GM18502 (cell line): Measurements from ENCODE around the gene RHOBTB1.

Experiments
- ATAC-seq: cut with Tn5 transposase; IDR thresholded peaks from one replicate; pipeline ENCODE4 v1.9.1; 2021; ENCODE audit warnings: mild to moderate bottlenecking; ENCODE audit not compliant: unreplicated experiment, poor library complexity

Gene RHOBTB1

GRCh38 chr10:60943316-60944057 is 498 bp downstream of the RHOBTB1 start:
- peak; percentile 38 for ATAC-seq

DNA sequence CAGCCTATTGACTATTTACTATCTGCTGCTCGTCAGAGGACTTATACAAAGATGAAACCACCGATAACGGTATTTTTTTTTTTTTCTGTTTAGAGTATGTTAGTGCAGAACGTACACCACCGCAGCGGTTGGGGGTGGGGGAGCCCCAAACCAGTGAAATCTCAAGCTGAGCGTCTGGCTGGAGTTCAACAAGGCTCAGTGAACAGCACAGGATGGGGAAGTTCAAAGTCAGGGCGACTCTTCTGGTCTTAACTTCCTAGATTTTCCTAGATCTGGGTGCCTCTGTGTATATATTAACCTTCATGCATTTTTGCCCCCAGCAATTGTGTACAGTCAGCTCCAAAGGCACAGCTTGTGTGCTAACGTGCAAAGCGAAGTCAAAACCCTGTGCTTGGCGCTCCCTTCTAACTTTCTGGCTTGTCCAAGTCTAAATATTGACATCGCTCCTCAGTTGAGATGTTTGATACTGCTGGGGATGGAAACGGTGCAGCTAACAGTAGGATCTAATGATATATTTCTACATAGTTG is 1.1 kb downstream of the RHOBTB1 start:
- ATAC-seq = peak; percentile 62

- no peak for ATAC-seq
These were observed 1.7 kb downstream of the RHOBTB1 start for GRCh38 chr10:60942134-60942787.

- ATAC-seq = no peak
These were observed 3.5 kb downstream of the RHOBTB1 start for GRCh38 chr10:60940446-60940845.

GRCh38 chr10:60937784-60938654 is 6.0 kb downstream of the RHOBTB1 start:
- ATAC-seq = no peak

GRCh38 chr10:60937022-60937421 is 7.0 kb downstream of the RHOBTB1 start:
- ATAC-seq = no peak

DNA sequence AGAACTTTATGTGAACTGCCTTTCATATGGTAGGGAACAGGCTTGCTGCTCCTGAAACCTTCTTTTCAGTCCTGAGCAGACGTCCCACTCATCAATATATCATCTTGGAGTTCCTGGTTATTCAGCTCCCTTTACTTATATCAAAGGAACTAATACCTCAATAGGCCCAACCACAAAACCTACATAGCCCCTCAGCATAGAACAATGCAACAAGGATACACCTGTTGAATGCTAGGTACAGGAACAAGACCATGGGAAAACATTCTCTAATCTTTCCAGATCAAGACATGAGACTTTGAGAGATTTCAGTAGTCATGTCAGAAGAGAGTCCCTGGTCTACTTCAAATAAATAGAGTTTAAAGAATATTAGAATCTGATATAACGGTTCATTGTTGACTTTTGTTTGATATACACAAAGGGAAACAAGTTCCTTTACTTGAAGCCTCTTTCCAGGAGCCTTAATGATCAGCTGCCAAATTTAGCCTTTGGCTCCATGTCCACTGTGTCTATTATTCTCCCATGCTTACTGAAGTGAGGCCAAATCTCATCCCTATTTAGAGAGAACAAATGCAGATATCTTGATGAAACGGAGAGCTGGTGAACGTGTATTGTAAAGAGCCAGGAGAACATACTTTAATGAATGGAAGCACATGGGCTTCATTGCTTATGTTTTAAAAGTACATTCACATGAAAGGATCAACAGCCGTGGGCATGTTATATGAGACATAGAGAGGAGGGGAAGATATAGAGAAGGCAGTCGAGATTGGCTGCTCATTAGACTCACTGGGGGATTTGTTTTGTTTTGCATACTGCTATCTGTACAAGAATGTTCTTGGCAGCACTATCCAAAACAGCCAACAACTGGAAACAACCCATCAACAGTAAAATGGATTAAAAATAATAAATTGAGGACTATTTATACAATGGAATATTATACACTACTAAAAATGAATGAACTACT is 9.5 kb downstream of the RHOBTB1 start:
- ATAC-seq = no peak

- no peak for ATAC-seq
These were observed 11.2 kb downstream of the RHOBTB1 start for GRCh38 chr10:60932756-60933155.

- ATAC-seq = no peak
These were observed 13.7 kb downstream of the RHOBTB1 start for GRCh38 chr10:60930237-60930636.

- ATAC-seq = no peak
These were observed 22.4 kb downstream of the RHOBTB1 start for GRCh38 chr10:60921633-60922032.

DNA sequence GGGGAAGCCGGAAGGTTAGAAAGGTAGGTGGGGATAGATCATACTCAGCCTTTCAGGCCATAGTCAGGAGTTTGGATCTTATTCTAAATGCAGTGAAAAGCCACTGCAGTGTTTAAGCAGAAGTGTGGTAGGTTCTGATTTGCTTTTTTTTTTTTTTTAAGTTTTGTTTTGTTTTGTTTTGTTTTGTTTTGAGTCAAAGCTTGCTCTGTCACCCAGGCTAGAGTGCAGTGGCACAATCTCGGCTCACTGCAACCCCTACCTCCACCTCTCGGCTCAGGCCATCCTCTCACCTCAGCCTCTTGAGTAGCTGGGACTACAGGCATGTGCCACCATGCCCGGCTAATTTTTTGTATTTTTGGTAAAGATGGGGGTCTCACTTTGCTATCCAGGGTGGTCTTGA is 23.5 kb downstream of the RHOBTB1 start:
- no peak for ATAC-seq

GRCh38 chr10:60919551-60919950 is 24.4 kb downstream of the RHOBTB1 start:
- ATAC-seq = no peak

- no peak for ATAC-seq
These were observed 26.4 kb downstream of the RHOBTB1 start for GRCh38 chr10:60917331-60918280.

GRCh38 chr10:60916025-60916424 is 28.0 kb downstream of the RHOBTB1 start:
- ATAC-seq = no peak

DNA sequence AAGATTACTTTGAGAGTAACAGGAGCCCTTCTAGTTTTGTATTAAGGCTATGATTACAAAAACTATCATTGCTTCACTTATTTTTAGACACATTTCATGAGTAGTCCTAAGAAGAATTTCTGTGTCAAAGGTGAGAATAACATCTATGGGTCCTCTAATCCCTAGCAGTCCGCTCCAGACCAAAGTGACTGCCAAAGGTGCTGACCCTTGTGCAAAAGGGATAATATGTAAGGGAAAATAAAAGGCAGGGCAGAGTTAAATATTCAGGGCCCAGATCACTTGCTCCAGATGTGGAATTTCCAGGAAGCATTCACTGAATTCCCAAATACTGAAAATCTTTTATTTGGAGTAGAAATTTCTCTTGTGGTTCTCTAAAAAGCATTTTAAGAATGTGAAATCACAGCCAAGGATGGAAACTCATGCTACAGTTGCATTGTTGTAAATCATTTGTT is 29.3 kb downstream of the RHOBTB1 start:
- ATAC-seq = no peak

DNA sequence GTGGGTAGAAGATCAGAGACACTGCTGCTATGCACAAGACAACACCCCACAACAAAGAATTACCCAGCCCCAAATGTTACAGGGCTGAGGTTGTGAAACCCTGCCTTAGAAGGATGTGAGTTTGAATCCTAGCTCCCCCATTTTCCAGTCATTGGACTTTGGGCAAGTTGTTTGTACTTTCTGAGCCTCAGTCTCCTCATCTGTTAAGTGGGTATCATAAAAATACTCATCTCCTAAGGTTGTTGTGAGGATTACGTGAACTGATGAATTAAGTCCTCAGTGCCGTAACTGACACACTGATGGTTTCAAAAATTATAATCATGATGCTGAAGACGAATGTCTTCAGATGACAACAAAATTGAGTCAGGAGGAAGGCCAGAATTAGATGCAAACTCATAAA is 30.3 kb downstream of the RHOBTB1 start:
- ATAC-seq = no peak

- no peak for ATAC-seq
These were observed 30.9 kb downstream of the RHOBTB1 start for GRCh38 chr10:60913071-60913470.

- ATAC-seq = no peak
These were observed 32.3 kb downstream of the RHOBTB1 start for GRCh38 chr10:60911715-60912114.

GRCh38 chr10:60911216-60911615 is 32.8 kb downstream of the RHOBTB1 start:
- no peak for ATAC-seq
